HG03066 (cell line): ENCODE measurements around the gene PRDM10.
"Not testable (repeated sequence)": the region's sequence is repeated elsewhere in the genome, so short reads cannot be mapped to it uniquely, and the experiment has no call there.

ENCODE experiments used
- ATAC-seq: cut with Tn5 transposase; IDR thresholded peaks from one replicate; pipeline ENCODE4 v1.9.1; 2021; ENCODE audit warnings: low read depth; ENCODE audit not compliant: unreplicated experiment

The PRDM10 gene

DNA sequence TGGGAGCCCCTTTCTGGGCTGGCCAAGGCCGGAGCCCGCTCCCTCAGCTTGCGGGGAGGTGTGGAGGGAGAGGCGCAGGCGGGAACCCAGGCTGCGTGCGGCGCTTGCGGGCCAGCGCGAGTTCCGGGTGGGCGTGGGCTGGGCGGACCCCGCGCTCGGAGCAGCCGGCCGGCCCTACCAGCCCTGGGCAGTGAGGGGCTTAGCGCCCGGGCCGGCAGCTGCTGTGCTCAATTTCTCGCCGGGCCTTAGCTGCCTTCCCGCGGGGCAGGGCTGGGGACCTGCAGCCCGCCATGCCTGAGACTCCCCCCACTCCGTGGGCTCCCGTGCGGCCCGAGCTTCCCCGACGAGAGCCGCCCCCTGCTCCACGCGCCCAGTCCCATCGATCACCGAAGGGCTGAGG is 19.0 kb upstream of the PRDM10 start:
- not testable (repeated sequence) for ATAC-seq

DNA sequence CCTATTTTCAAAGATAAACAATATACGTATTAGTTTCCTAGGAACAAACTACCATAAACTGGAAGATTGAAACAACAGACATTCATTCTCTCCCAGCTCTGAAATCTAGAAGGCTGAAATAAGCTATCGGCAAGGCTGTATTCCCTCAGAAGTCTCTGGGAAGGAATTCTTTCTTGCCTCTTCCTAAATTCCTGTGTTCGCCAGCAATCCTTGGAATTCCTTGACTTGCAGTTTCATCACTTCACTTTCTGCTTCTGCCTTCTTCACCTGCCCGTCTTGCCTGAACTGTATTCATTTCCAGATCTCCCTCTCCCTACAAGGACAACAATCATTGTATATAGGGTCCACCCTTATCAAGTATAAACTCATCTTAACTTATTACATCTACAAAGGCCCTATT is 17.7 kb upstream of the PRDM10 start:
- ATAC-seq: no peak

DNA sequence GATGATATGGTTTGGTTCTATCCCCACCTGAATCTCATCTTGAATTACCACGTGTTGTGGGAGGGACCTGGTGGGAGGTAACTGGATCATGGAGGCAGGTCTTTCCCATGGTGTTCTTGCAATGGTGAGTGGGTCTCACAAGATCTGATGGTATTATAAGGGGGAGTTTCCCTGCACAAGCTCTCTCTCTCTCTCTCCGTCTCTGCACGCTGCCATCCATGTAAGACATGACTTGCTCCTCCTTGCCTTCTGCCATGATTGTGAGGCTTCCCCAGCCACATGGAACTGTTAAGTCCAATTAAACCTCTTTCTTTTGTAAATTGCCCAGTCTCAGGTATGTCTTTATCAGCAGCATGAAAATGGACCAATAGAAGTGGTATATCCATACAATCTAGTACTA is 13.2 kb upstream of the PRDM10 start:
- ATAC-seq: not testable (repeated sequence)

DNA sequence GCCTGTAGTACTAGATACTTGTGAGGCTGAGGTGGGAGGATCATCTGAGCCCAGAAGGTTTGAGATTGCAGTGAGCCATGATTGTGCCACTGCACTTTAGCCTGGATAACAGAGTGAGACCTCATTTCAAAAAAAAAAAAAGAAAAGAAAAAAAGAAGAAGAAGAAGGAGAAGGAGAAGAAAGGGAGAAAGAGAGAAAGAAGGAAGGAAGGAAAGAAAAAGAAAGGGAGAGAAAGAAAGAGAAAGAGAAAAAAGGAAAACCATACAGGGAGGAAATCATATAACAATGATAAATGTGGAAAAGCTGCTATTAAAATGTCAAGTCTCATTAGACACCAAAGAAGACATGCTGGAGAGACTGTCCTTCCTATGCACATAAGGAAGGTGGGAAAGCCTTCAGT is 5.7 kb upstream of the PRDM10 start:
- ATAC-seq: no peak

DNA sequence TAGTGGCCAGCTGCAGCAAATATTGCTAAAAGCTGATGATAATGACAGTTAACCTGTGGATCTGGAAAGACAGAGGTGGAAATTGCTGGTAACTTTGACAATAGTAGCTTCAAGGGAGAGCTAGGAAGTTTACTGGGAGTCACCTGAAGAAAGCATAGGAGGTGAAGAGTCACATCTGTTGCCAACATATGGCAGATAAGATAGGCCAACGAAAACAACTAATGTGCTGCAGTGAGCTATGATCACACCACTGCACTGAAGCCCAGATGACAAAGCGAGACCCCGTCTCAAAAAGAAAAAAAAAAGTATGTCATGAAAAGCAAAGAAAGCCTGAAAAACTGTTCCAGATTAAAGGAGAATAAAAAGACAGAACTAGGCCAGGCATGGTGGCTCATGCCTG is 4.3 kb upstream of the PRDM10 start:
- ATAC-seq: no peak

DNA sequence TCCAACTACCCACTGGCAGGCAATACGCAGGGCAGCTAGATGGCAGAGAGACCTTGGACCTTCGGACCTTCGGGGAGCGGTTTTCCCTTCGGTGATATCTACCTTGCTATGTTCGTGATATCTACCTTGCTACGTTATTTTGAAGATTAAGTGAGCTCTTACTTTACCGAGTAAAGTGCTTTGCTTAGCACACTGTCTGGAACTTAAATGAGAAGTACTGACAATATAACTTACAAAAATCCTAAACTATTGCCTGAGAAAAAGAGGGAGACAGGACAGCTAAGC is 1.0 kb upstream of the PRDM10 start:
- no peak for ATAC-seq

DNA sequence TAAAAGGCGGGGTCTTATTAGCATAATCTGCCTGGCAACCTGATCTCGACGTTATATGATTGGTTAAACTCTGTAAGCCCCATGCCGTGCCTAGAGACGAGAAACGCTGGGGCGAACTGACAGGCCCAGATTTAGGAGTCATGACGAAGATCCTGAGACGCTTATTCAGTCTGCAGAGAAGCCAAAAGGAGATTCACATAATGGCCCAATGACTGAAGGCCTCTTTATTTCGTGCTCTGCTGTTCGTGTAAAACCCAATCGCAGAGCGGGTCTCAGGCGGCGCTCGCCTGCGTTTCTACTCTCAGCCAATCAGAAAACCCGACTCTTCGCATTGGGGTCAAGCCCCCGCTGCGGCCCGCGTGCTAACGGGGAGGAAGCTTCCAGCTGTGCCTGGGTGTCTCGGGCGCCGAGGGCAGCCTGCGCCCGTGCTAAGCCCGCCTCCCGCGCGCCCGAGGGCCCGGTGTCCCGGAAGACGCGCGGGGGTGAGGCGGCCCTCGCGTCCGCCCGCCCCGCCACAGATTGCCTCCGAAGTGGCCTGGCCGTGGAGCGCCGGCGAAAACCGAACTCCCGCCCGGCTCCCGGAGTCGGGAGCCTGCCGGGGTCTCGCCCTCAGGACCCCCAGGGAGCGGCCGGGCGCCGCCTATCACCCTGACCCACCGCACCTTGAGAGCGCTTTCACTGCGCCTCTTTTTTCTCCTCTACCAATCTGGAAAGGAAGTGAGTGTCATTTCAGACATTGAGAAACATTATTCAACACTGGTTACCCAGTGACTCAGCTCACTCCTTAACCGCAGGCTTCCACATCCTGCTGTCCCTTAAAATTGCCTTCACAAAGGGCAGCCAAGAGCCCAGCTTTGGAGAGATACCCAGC is 446 bp upstream of the PRDM10 start:
- ATAC-seq: peak; percentile 74

DNA sequence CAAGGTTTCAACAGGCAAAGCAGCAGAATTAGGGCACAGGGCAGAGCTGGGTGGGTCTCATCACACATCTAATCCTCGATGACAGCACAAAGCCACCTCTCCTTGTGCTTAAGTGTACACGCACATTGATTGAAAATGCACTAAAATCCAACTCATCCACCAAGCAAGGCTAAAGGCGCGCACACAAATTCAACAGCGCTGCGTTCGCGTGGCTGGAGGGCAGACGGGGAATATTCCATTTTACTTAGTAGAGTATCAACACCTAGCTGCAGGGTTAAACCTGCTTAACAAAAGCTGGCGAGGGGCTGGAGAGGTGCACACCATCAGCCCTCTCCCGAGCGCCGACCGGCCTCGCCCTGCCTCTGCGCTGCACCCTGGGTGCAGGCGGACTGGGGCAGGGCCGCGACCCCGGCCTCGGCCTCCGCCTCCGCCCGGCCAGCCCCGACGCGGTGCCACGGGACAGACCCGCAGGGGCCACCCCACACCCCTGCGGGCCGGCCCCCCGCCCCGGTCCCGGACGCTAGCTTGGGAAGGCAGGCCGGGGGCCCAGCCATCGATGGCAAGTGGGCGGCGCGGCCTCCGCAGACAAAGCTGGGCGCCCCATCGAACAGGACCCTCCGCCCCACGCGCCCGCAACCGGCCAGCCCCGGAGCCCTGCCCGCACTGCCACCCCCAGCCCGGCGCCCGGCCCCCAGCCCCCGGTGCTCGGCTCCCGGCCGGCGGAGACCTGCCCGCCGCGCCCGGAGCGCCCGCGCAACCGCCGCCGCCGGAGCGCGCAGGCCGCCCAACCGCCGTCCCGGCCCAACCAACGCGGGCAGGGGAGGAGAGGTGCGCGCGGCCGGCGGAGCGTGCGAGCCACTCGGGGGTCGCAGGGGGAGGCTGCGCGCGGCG is 929 bp downstream of the PRDM10 start:
- peak; percentile 25 for ATAC-seq

DNA sequence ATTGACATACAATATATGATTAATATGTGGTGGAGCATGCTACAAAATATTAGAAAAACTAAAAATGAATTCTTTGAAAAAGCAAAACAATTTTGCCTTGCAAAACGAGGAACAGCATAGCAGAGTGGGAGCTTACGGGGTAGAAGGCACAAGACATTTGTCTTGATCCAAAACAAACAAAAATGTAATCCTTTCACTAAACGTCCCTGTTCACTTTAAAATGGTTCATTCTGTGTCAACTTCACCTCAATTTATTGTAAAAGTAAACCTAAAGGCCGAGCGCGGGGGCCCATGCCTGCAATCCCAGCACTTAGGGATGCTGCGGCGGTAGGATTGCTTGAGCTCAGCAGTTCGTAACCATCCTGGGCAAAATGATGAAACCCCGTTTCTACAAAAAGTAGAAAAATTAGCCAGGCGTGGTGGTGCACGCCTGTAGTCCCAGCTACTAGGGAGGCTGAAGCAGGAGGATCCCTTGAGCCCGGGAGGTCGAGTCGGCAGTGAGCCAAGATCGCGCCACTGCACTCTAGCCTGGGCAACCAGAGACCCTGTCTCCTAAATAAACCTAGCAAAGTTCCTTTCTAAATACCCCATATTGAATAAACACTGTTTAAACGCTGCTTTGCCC is 2.0 kb downstream of the PRDM10 start:
- ATAC-seq: no peak

DNA sequence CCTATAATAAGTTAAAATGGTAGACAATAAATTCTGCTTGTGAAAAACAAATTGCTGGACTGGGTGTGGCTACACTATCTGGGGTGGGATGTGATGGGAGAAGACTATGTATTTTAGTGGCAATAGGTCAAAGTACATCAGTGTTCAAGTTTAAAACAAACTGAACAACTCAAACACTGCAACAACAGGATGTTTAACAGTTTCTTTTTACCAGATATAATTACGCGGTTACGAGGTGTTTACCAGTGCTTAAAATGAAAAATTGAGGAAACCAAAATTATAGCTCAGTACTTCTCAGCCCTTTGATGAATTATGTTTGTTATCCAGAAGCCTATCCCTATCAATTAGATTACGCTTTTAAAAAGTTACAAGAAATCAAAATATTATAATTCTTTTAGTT is 3.2 kb downstream of the PRDM10 start:
- no peak for ATAC-seq

DNA sequence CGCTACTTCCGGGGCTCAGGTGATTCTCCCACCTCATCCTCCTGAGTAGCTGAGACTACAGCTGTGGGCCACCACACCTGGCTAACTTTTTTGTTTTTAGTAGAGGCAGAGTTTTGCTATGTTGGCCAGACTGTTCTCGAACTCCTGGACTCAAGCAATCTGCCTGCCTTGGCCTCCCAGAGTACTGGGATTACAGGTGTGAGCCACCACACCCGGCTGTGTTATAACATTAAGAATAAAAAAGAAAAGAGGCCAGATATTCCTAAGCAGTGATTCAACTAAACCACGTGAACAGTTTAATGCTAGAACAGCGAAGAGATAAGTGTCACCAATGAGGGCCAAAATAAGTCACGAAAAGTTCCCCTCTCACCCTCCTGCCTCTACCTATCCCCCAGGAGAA is 3.7 kb downstream of the PRDM10 start:
- no peak for ATAC-seq

DNA sequence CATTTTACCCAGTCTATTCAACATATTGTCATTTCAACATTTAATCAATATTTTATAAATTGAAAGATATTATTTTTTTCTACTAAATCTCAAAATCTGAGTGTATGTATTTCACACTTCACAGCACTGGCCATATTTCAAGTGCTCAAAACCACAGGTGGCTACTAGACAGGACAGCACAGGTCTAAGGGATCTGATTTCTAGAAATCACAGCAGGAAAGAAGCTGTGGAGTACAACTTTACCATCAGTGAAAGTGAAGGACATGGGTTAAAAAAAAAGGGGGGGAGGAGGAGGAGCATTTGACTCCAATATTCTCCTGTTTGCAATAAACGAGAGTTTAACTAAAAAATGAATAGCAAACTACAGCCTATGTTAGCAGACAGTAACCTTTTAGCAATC is 4.5 kb downstream of the PRDM10 start:
- no peak for ATAC-seq

DNA sequence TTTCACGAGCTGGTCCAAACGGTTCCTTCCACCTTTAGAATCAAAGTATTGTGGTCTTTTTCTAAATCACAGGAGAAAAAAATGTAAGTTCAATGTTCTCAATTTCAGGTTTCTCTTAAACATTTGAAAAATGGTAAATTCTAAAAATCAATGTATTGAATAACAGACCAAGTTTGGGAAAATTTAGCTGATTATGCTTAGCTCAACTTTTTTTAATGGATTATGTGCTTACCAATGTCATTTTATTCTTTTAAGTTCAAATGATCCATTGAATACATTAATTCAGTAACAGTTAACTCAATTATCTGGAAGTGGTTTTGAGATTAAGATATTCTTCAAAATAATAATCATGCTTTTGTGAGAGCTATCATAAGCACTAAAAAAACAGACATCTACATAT is 5.1 kb downstream of the PRDM10 start:
- ATAC-seq: no peak

DNA sequence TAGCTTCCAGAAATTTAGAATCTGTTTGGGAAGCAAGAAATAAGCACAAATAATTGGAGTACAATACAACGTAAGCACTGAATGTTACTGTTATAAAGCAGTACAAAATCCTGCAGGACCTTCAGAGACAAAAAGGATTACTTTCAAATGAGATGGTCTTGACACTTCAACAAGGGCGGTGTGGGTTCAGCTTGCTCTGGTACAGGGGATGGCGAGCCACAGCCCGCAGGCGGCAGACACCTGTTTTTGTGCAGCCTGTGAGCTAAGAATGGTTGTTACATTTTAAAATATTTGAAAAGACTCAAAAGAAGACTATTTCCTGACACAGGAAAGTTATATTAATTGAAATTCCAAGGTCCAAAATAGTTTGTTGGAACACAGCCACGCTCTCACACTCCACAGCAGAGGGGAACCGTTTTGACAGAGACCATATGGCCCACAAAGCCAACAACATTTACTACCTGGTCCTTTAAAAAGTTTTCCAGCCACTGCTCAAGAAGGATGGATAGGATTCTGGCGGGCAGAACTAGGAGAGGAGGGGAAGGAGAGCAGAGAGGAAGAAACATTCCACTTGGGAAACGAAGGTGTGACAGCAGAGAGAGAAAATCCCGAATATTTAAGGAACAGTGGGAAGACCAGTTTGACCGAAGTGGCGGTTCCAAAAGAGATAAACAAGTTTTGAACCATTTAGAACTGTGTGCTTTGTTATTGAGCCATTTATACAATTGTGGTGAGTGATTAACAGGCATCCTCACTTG is 6.3 kb downstream of the PRDM10 start:
- no peak for ATAC-seq

DNA sequence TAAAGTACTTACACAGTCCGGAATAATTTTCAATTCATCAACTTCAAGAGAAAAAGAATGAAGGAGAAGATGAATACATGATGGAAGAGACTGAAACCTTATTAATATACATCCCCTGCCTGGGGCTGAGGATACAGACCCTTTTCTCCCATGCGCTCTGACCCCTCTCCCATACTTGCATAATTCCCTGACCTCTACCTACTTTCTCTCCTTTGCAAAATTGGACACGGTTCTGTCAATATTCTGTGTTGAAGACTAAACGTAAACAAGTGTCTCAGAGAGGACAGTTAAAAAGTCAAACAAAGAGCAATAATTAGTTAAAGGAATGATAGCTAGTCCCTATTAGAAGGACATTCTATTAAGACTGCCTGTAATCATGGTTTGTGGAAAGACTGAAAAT is 7.5 kb downstream of the PRDM10 start:
- no peak for ATAC-seq

DNA sequence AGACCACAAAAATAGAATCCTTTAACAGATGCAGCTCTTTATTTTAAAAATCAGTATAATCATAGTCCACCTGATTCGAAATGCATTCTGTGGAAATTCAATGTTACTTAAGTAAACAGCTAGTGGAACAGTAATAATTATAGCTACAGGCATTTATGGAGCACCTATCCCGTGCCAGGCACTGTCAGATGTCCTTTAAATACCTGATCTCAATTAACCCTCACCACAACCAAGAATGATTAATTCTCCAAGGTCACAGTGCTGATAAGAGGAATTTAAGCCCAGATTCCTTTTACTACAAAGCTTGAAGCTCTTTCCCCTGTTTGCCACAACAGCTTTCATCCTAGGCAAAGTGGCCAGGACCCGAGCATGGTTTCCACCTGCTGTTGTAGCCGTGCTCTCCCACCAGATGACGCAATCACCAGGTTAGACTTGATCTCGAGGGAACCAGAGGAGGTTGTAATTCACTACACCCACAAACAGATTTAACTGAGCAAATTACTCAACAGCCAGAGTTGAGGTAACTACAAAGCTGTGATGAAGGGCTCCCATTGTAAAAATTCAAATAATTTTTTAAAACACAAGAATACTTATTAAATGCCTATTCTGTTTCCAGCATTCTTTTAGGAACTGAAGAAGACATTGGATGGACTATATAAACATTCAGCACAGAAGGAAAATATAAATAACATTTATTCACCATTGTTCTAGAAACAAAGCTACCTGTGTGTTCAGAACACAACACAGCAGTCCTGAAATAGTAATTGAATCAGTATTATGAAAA is 10.3 kb downstream of the PRDM10 start:
- no peak for ATAC-seq

DNA sequence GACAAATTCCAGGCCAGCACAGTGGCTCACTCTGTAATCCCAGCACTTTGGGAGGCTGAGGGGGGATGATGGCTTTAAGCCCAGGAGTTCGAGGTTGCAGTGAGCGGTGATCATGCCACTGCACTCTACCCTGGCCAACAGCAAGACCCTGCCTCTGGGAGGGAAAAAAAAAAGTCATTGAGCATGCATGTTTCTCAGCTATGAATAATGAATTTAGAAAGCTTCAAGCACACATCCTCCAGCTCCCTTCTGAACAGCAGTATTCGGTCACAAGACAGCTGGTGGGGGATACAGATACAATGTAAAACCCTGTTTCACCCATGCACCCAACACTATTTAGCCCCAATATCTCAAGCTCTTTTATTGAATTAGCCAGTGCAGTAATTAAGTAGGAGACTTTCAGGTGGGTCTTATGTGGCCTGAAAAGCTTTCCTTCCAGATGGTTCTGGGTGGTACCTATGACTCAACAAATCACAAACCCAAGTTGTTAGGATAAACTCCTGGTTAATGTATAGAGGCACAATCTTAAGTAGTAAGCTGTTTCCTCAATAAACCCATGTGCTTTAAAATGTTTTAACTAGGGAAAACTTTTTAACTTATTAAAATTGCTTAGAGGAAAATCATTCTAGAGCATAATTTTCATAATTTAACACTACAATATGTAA is 13.4 kb downstream of the PRDM10 start:
- no peak for ATAC-seq

DNA sequence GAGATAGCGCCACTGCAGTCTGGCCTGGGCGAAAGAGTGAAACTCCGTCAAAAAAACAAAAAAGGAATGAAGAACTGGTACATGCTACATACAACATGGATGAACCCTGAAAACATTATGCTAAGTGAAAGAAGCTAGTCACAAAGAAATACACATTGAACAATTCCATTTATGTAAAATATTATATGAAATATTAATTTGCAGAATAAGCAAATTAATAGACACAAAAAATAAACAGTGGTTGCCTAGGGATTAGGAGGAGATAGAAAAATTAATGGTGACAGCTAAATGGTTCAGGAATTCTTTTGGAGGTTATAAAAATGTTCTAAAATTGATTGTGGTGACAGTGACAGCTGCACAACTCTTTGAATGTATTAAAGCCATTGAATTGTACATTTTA is 14.7 kb downstream of the PRDM10 start:
- ATAC-seq: no peak

DNA sequence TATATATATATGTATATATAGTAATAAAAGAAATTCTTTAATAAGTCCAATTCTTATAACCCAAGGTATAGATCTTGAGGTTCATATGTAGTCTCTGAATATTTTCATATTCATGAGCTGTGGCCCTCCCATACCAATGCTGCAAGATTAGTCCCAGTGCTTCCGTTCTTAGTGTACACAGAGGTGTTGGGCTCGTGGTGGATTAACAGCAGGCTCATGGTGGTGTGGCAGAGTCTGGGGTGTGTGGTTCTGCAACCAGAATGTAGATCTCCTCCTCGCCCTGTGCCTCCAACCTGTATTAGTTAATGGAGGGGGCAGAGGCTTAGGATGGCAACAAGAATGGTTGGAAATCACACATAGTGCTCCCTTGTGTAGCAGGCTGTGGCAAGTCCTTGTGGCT is 16.8 kb downstream of the PRDM10 start:
- no peak for ATAC-seq

DNA sequence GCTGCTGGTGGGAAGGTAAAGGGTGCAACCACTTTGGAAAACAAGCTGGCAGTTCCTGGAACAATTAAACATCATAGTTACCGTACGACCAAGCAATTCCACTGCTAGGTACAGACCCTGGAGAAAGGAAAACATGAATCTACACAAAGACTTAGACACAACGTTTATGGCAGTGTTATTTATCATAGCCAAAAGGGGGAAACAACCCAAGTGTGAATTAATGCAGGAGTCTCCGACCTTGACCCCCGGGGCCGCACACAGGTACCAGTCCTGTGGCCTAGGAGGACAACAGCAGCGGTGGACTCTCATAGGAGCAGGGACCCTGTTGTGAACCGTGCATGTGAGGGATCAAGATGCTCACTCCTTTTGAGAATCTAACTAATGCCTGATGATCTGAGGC is 22.5 kb downstream of the PRDM10 start:
- ATAC-seq: no peak
